GM10266 (cell line): Measurements from ENCODE around the gene MEGF11.

Experiments used
- DNase-seq: peaks from one replicate; pipeline ENCODE4 v3.0.0; 2012; ENCODE audit errors: extremely low spot score
- TF ChIP-seq, protein P1 (sequence below): IDR thresholded peaks from 2 replicates; pipeline ENCODE4 v1.5.1; 2012; ENCODE audit warnings: mild to moderate bottlenecking, low read depth; ENCODE audit not compliant: control insufficient read depth, insufficient read depth; ENCODE audit errors: missing control alignments

Gene MEGF11

DNA sequence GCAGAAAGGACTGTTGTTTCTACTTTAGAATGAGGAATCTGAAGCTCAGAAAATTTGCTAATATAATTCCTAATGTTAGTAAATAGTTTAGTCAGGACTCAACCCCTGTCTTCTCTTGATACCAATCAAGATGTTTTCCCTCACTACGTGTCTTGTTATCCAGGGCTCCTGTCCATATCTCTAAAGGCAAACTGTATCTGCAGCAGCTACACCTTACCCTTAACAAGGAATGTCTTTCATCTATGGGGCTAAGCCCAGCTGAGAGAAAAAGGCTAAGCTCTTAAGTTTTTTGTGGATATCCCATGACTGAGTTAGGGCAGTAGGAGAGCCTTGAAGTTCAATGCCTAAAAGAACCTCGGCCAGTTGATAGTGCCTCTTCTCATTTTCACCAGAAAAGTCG lies 351.7 kb downstream of the MEGF11 start:
- TF ChIP-seq, protein P1, sequence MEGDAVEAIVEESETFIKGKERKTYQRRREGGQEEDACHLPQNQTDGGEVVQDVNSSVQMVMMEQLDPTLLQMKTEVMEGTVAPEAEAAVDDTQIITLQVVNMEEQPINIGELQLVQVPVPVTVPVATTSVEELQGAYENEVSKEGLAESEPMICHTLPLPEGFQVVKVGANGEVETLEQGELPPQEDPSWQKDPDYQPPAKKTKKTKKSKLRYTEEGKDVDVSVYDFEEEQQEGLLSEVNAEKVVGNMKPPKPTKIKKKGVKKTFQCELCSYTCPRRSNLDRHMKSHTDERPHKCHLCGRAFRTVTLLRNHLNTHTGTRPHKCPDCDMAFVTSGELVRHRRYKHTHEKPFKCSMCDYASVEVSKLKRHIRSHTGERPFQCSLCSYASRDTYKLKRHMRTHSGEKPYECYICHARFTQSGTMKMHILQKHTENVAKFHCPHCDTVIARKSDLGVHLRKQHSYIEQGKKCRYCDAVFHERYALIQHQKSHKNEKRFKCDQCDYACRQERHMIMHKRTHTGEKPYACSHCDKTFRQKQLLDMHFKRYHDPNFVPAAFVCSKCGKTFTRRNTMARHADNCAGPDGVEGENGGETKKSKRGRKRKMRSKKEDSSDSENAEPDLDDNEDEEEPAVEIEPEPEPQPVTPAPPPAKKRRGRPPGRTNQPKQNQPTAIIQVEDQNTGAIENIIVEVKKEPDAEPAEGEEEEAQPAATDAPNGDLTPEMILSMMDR, result no peak
- DNase-seq, result no peak

DNA sequence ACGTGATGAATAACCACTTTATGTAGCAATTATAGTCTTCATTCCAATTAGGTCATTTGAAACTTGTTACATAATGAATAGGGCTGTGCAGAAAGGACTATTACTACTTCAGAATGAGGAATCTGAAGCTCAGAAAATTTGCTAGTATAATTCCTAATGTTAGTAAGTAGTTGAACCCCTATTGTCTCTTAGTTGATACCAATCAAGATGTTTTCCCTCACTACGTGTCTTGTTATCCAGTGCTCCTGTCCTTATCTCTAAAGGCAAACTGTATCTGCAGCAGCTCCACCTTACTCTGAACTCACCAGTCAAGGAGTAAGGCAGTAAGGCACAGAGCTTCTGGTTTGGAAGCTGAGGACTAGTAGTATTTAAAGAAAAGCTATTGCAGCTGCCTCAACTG lies 352.2 kb downstream of the MEGF11 start:
- no peak for DNase-seq
- TF ChIP-seq, protein P1, result no peak

DNA sequence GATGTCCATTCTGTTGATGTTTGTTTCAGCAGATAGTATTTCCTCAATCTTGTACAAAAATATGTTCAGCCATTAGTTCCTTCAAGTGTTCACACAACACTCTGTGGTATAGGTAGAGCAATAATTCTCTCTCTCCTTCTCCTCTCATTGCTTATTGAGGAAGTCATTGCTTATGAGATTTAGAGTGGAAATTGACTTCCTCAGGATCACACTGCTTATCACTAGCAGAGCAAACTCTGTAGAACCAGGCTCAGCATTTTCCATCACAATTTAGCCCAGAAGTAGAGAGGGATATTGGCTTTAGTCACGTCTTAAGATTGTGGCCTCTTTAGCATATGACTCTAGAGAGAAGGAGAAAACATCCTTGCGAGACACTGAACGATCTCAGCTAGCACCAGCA lies 353.1 kb downstream of the MEGF11 start:
- no peak for DNase-seq

DNA sequence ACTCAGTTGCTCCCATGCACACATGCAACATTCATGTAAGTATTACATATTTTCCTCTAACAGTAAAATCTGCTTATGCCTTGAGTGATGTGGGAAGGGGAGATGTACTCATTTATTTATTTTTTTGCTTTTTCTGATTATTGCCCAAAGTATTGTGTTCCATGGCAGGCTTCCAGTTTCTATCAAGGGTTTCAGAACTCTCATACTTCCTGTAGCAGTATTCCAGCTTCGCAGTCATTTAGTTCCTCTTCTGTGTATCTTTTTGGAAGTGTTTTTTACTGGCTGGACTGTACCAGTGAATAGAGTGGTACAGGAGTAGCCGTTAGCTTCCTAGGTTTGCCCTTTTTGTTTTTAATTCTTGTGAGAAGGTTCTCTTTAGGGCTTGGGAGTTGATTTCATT lies 357.3 kb downstream of the MEGF11 start:
- no peak for DNase-seq
- TF ChIP-seq, protein P1, result no peak

More for the DNA sequence above, 353.1 kb downstream of the MEGF11 start:
- TF ChIP-seq, protein P1, result no peak

DNA sequence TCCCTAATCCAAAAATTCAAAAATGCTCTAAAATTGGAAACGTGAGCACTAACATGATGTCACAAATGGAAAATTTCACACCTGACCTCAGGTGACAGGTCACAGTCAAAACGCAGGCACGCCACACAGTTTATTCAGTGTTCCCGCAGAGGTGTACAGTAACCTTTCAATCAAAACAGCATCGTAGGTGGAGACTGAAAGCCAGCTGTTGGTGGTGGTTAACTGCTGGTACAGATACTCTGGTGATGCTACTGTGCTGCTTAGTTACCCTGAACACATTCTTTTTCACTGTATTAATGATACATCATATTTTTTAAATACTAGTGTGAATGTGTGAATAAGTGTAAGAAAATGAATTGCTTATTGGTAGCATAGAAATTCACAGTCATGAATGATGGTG lies 360.5 kb downstream of the MEGF11 start:
- no peak for DNase-seq
- TF ChIP-seq, protein P1, result no peak

DNA sequence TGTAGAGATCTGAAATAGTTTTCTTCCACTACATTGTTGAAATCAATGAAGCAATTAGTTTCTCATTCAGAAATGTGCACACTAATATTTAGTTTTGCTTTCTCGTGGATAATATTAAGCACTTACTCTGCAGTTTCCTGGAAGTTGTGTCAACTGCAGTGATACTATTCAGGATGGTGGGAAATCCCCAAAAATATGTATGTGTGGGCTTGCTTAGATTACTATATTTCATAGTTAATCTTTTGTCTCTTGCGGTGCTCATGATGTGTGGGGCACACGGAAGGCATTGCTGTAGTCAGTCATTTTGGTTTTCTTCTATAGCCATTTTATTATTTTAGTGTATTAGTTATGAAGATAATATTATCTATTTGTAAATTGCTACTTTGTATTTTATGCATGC lies 364.6 kb downstream of the MEGF11 start:
- no peak for DNase-seq
- TF ChIP-seq, protein P1, result no peak

DNA sequence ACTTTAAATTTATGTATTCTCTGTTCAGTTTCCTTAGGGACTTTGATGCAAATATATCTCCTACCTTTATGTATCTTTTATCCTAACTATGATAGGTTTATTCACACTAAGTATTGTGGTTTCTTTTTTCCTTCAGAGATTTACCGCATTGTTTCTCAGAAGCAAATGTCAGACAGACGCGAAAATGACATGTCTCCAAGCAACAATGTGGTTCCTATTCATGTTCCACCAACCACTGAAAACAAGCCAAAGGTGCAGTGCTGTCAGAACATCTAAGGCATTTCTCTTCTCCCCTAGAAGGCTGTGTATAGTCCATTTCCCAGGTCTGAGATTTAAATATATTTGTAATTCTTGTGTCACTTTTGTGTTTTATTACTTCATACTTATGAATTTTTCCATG lies 366.0 kb downstream of the MEGF11 start:
- TF ChIP-seq, protein P1, result no peak
- no peak for DNase-seq
